Activated naive CD4-positive, alpha-beta T cell treated with anti-CD3 and anti-CD28 coated beads, Interleukin-2, amount 50 U/mL, for 72 hours (primary cell): ENCODE data around the gene CIDEB. TPM values are rescaled to one million over a fixed set of nuclear protein-coding genes. Genes with fewer than 3 reads are reported as not detected.

Experiments
- ATAC-seq, 2 donors: fragments of 150-1000 bp; cut with Tn5 transposase; 2 replicates each; pipeline ENCODE4 v1.10.0; 2021; ENCODE audit warnings: mild to moderate bottlenecking in 2 of 2, moderate library complexity in 2 of 2
- DNase-seq, 2 donors: peaks; one replicate each; pipeline ENCODE4 v3.0.0; 2021 to 2022; ENCODE audit warnings: low spot score in 2 of 2
- H3K27ac Mint-ChIP-seq, 2 donors: one replicate each; pipeline ENCODE4 v1.8.0; 2022; ENCODE audit warnings: mild to moderate bottlenecking in 2 of 2, mixed read lengths in 2 of 2
- H3K36me3 Mint-ChIP-seq, 2 donors: one replicate each; pipeline ENCODE4 v1.8.0; 2022; ENCODE audit warnings: mixed read lengths in 2 of 2
- H3K9me3 Mint-ChIP-seq, 2 donors: one replicate each; pipeline ENCODE4 v1.8.0; 2022; ENCODE audit warnings: mixed read lengths in 2 of 2
- total RNA-seq, 2 donors: library from RNA; stranded (reverse); gene quantifications; one replicate each; pipeline ENCODE4 v1.2.3, GENCODE V29; 2022

CIDEB gene
- total RNA-seq, 2 donors from 2014 or later: 6.9 to 17.0 TPM

DNA sequence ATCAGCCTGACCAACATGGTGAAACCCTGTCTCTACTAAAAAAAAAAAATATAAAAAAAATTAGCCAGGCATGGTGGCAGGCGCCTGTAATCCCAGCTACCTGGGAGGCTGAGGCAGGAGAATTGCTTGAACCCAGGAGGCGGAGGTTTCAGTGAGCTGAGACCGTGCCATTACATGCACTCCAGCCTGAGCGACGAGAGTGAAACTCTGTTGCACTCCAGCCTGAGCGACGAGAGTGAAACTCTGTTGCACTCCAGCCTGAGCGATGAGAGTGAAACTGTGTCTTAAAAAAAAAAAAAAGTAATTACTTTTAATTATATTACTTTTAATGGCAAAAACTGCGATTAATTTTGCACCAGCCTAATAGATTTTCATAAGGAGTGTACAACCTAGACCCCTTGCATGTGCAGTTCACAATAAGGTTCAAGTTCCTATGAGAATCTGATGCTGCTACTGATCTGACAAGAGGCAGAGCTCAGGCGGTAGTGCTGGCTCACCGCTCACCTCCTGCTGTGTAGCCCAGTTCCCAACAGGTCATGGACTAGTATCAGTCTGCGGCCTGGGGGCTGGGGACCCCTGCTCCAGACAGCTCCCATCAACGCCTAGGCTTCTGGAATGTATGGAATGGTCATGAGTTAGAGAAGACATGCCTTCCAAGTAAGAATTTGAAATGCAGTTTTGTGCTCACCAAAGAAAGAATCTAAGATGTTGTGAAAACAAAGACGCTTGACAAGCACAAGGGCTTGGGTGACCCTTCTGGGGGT lies 13.6 kb upstream of the CIDEB start:
- ATAC-seq: no peak
- H3K36me3 Mint-ChIP-seq: peaks cover 0 to 8% of the 10 kb centered on the region in 2 donors
- DNase-seq: no peak
- H3K9me3 Mint-ChIP-seq: no peaks in the 10 kb centered on the region
- no peak overlapping the region for H3K27ac Mint-ChIP-seq

- H3K9me3 Mint-ChIP-seq: no peaks in the 10 kb centered on the region
- H3K36me3 Mint-ChIP-seq: peaks cover 0 to 10% of the 10 kb centered on the region in 2 donors
- peak; percentile 16 to 58 for ATAC-seq
Measured at GRCh38 chr14:24317141-24317928, 9.6 kb upstream of the CIDEB start.

GRCh38 chr14:24316597-24316950 lies 8.8 kb upstream of the CIDEB start:
- ATAC-seq (no peak), DNase-seq (no peak)
- no peaks in the 10 kb centered on the region for H3K9me3 Mint-ChIP-seq
- H3K27ac Mint-ChIP-seq: no peak overlapping the region
- H3K36me3 Mint-ChIP-seq: peaks cover 0 to 18% of the 10 kb centered on the region in 2 donors

More at GRCh38 chr14:24317141-24317928, 9.6 kb upstream of the CIDEB start:
- H3K27ac Mint-ChIP-seq: peak overlapping the region; percentile 40 to 79
- no peak for DNase-seq

DNA sequence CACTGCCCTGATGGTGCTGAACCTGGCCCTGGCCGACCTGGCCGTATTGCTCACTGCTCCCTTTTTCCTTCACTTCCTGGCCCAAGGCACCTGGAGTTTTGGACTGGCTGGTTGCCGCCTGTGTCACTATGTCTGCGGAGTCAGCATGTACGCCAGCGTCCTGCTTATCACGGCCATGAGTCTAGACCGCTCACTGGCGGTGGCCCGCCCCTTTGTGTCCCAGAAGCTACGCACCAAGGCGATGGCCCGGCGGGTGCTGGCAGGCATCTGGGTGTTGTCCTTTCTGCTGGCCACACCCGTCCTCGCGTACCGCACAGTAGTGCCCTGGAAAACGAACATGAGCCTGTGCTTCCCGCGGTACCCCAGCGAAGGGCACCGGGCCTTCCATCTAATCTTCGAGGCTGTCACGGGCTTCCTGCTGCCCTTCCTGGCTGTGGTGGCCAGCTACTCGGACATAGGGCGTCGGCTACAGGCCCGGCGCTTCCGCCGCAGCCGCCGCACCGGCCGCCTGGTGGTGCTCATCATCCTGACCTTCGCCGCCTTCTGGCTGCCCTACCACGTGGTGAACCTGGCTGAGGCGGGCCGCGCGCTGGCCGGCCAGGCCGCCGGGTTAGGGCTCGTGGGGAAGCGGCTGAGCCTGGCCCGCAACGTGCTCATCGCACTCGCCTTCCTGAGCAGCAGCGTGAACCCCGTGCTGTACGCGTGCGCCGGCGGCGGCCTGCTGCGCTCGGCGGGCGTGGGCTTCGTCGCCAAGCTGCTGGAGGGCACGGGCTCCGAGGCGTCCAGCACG lies 8.2 kb upstream of the CIDEB start:
- ATAC-seq (no peak), DNase-seq (no peak)
- H3K27ac Mint-ChIP-seq: no peak overlapping the region
- H3K9me3 Mint-ChIP-seq: no peaks in the 10 kb centered on the region
- peaks cover 0 to 20% of the 10 kb centered on the region in 2 donors for H3K36me3 Mint-ChIP-seq

- no peak for DNase-seq
- no peak for ATAC-seq
- no peaks in the 10 kb centered on the region for H3K9me3 Mint-ChIP-seq
- H3K36me3 Mint-ChIP-seq: peaks cover 0 to 20% of the 10 kb centered on the region in 2 donors
- H3K27ac Mint-ChIP-seq: no peak overlapping the region
Measured at GRCh38 chr14:24315243-24315806, 7.5 kb upstream of the CIDEB start.

GRCh38 chr14:24314377-24315193 lies 6.8 kb upstream of the CIDEB start:
- no peak for ATAC-seq
- DNase-seq: no peak
- peak overlapping the region; percentile 58 to 74 for H3K27ac Mint-ChIP-seq
- H3K9me3 Mint-ChIP-seq: no peaks in the 10 kb centered on the region
- peaks cover 0 to 20% of the 10 kb centered on the region in 2 donors for H3K36me3 Mint-ChIP-seq

- peak overlapping the region; percentile 58 to 74 for H3K27ac Mint-ChIP-seq
- no peaks in the 10 kb centered on the region for H3K9me3 Mint-ChIP-seq
- DNase-seq: no peak
- ATAC-seq: no peak
- H3K36me3 Mint-ChIP-seq: peaks cover 0 to 20% of the 10 kb centered on the region in 2 donors
Measured at GRCh38 chr14:24313913-24314312, 6.1 kb upstream of the CIDEB start.

- Mint-ChIP-seq H3K27ac (peak overlapping the region; percentile 56 to 58), H3K9me3 (no peaks in the 10 kb centered on the region), H3K36me3 (peaks cover 0 to 19% of the 10 kb centered on the region in 2 donors)
- DNase-seq: no peak
- ATAC-seq: peak in 1 of 2 donors; percentile 38
Measured at GRCh38 chr14:24312736-24313507, 5.1 kb upstream of the CIDEB start.

DNA sequence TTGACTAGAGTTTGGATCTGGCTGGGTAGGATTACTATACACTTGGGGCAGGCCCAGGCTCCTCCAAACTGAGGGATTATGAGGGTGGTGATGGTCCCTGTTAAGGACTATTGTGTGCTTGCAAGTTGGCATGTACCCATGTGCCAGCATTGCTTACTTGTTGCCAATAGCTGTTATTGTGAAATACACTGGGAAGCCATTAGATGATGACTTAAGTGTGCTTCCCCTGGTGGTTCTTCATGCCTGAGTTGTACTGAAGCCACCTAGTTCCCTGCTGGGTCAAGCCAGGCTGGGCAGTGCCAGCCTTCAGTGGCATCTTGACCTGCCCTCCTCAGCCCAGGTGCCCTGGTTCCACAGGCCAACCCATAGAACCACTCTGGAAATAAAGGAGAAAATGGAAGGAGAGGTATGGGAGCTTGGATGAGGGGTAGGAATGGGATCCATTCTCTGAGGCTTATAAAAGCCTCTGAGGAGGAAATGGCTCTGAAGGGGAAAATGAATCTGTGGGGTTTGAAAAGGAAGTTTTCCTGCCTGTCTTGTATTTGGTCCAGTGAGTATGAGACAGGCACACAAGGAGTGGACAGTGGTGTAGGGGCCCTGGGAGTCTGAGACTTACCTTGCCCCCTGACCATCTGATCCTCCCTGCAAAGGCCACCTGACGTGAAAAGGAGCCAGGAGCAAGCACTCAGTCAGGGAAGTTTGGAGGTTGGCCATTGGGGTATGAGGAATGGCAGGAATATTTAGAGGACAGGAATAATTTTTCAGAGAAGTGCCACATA lies 4.2 kb upstream of the CIDEB start:
- DNase-seq: no peak
- peaks cover 0 to 12% of the 10 kb centered on the region in 2 donors for H3K36me3 Mint-ChIP-seq
- peak overlapping the region; percentile 47 to 58 for H3K27ac Mint-ChIP-seq
- H3K9me3 Mint-ChIP-seq: no peaks in the 10 kb centered on the region
- no peak for ATAC-seq

DNA sequence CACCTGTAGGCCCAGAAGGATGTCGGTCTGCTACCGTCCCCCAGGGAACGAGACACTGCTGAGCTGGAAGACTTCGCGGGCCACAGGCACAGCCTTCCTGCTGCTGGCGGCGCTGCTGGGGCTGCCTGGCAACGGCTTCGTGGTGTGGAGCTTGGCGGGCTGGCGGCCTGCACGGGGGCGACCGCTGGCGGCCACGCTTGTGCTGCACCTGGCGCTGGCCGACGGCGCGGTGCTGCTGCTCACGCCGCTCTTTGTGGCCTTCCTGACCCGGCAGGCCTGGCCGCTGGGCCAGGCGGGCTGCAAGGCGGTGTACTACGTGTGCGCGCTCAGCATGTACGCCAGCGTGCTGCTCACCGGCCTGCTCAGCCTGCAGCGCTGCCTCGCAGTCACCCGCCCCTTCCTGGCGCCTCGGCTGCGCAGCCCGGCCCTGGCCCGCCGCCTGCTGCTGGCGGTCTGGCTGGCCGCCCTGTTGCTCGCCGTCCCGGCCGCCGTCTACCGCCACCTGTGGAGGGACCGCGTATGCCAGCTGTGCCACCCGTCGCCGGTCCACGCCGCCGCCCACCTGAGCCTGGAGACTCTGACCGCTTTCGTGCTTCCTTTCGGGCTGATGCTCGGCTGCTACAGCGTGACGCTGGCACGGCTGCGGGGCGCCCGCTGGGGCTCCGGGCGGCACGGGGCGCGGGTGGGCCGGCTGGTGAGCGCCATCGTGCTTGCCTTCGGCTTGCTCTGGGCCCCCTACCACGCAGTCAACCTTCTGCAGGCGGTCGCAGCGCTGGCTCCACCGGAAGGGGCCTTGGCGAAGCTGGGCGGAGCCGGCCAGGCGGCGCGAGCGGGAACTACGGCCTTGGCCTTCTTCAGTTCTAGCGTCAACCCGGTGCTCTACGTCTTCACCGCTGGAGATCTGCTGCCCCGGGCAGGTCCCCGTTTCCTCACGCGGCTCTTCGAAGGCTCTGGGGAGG lies 3.1 kb upstream of the CIDEB start, which contains the start of gene LTB4R:
Gene LTB4R (plus strand): TSS at position 857 of the 959 bp plus-strand sequence. CDS start 4,150 bp downstream, outside the sequence.
- Mint-ChIP-seq H3K36me3 (peaks cover 0 to 12% of the 10 kb centered on the region in 2 donors), H3K27ac (peak within 1 kb of the TSS; percentile 47 to 52), H3K9me3 (no peaks in the 10 kb centered on the region)
- DNase-seq: peak; percentile 55 to 77
- peak; percentile 78 to 88 for ATAC-seq

- no peak for DNase-seq
- Mint-ChIP-seq H3K36me3 (peaks cover 0 to 12% of the 10 kb centered on the region in 2 donors), H3K27ac (peak overlapping the region in 1 of 2 donors; percentile 23), H3K9me3 (no peaks in the 10 kb centered on the region)
- ATAC-seq: no peak
Measured at GRCh38 chr14:24310265-24310645, 2.5 kb upstream of the CIDEB start.

- DNase-seq: no peak
- Mint-ChIP-seq H3K9me3 (no peaks in the 10 kb centered on the region), H3K27ac (peak within 1 kb of the TSS; percentile 23 to 55), H3K36me3 (peaks cover 5 to 12% of the 10 kb centered on the region in 2 donors)
- ATAC-seq: no peak
Measured at GRCh38 chr14:24309538-24310264, 1.9 kb upstream of the CIDEB start, which contains the start of gene LTB4R2. LTB4R2 (plus strand) TSS chr14:24310140; CDS start chr14:24310665, 525 bp downstream.
